HepG2 (cell line): ENCODE measurements around the gene SCART1. TPM values are rescaled to one million over a fixed set of nuclear protein-coding genes. Genes with fewer than 3 reads are reported as not detected.

Experiments used
- ATAC-seq: fragments of 200-7000 bp; cut with Tn5 transposase; 3 replicates; pipeline ENCODE4 v1.9.1; 2020; ENCODE audit warnings: mild to moderate bottlenecking, moderate library complexity
- BruUV-seq: library from RNA; stranded (reverse); fragments of 400-500 nt; replicated peaks from 2 replicates; lab custom pipeline; 2021; lab: Mats Ljungman, UMichigan
- CTCF ChIA-PET: fragments of 300-600 bp; formaldehyde crosslinking; extraction: SDS; loops from one replicate; lab custom pipeline; 2021; ENCODE audit warnings: low total read pairs, inconsistent platforms, low intra/inter-chr PET ratio; lab: Yijun Ruan, JAX
- POLR2A ChIA-PET: fragments of 350-600 bp; sonication (Branson Sonifier 250); formaldehyde crosslinking; loops from one replicate; lab custom pipeline; 2020; ENCODE audit warnings: antibody characterized with exemption, inconsistent platforms; lab: Yijun Ruan, JAX
- DNase-seq: peaks from one replicate; pipeline ENCODE4 v3.0.0-alpha.2; 2015; ENCODE audit warnings: low spot score
- FAIRE-seq: peaks from 3 replicates; lab custom pipeline; 2011; peaks lifted over from hg19 to GRCh38; lab: Jason Lieb, UNC
- H2AFZ ChIP-seq: one replicate; pipeline ENCODE4 v1.6.1; 2011; ENCODE audit warnings: low read length, inconsistent platforms
- H3K27ac ChIP-seq: fragments of 300-600 bp; 3 replicates; pipeline ENCODE4 v1.8.0; 2011; ENCODE audit warnings: mixed run types, mild to moderate bottlenecking, mixed read lengths, low read length, inconsistent platforms; ENCODE audit not compliant: insufficient read depth; ENCODE audit errors: extremely low read length
- H3K27me3 ChIP-seq, 2 experiments: fragments of 200-600 bp in 1 of 2; 2 replicates in 1 of 2; 3 replicates in 1 of 2; pipeline versions ENCODE4 v1.6.0 to v1.8.0; 2011; ENCODE audit warnings: low read length in 2 of 2, mild to moderate bottlenecking in 2 of 2, moderate library complexity in 2 of 2, inconsistent platforms in 1 of 2; ENCODE audit not compliant: insufficient read depth in 2 of 2, control insufficient read depth in 1 of 2
- H3K36me3 ChIP-seq, 2 experiments: fragments of 200-600 bp in 1 of 2; replicated peaks in 1 of 2; 2 replicates in 1 of 2; 3 replicates in 1 of 2; pipeline versions ENCODE4 v1.5.1 to v1.8.0; 2011; ENCODE audit warnings: low read length in 2 of 2, inconsistent platforms in 1 of 2; ENCODE audit not compliant: insufficient read depth in 2 of 2, control insufficient read depth in 1 of 2
- H3K4me1 ChIP-seq: 2 replicates; pipeline ENCODE4 v1.5.1; 2012; ENCODE audit warnings: low read length, inconsistent platforms; ENCODE audit not compliant: insufficient read depth
- H3K4me2 ChIP-seq: 2 replicates; pipeline ENCODE4 v1.6.0; 2011; ENCODE audit warnings: low read depth, low read length, inconsistent platforms
- H3K4me3 ChIP-seq, 3 experiments: fragments of 200-600 bp in 1 of 3; sonication (generic), shearing (Covaris generic) in 1 of 3; replicated peaks in 1 of 3; 2 replicates each; pipeline ENCODE4 v1.5.1; 2011 to 2016; ENCODE audit warnings: low read length in 3 of 3, inconsistent platforms in 2 of 3, low read depth in 2 of 3, mild to moderate bottlenecking in 2 of 3, control low read depth in 1 of 3, mixed read lengths in 1 of 3; ENCODE audit not compliant: insufficient read depth in 1 of 3
- H3K79me2 ChIP-seq: one replicate; pipeline ENCODE4 v1.6.1; 2011; ENCODE audit warnings: low read length, inconsistent platforms; ENCODE audit not compliant: insufficient read depth
- H3K9ac ChIP-seq: 2 replicates; pipeline ENCODE4 v1.6.0; 2011; ENCODE audit warnings: mild to moderate bottlenecking, low read depth, low read length, inconsistent platforms; ENCODE audit not compliant: insufficient read depth
- H3K9me3 ChIP-seq: 2 replicates; pipeline ENCODE4 v1.5.1; 2012; ENCODE audit warnings: mild to moderate bottlenecking, low read length
- H4K20me1 ChIP-seq: 2 replicates; pipeline ENCODE4 v1.6.0; 2011; ENCODE audit warnings: inconsistent platforms, mild to moderate bottlenecking, low read length, moderate library complexity; ENCODE audit not compliant: insufficient read depth
- NR3C1 ChIP-seq: sonication (generic); formaldehyde crosslinking; IDR thresholded peaks from 2 replicates; pipeline ENCODE4 v1.4.0; 2020; ENCODE audit warnings: missing genetic modification reagents
- SP4 ChIP-seq: sonication (generic); formaldehyde crosslinking; IDR thresholded peaks from 2 replicates; pipeline ENCODE4 v1.8.1; 2023; ENCODE audit warnings: mild to moderate bottlenecking, missing genetic modification reagents
- ZHX2 ChIP-seq, 2 experiments: sonication (generic) in 1 of 2; formaldehyde crosslinking in 1 of 2; IDR thresholded peaks; 2 replicates each; pipeline versions ENCODE4 v1.6.1 to v1.9.0; 2014 to 2022; ENCODE audit warnings: antibody characterized with exemption in 1 of 2, borderline replicate concordance in 1 of 2, inconsistent platforms in 1 of 2, low read depth in 1 of 2, missing genetic modification reagents in 1 of 2
- ZNF33B ChIP-seq: sonication (generic); formaldehyde crosslinking; IDR thresholded peaks from 2 replicates; pipeline ENCODE4 v1.5.1; 2020; ENCODE audit warnings: mild to moderate bottlenecking, missing genetic modification reagents
- ZNF383 ChIP-seq: sonication (generic); formaldehyde crosslinking; IDR thresholded peaks from 2 replicates; pipeline ENCODE4 v1.4.0; 2020; ENCODE audit warnings: missing genetic modification reagents, mild to moderate bottlenecking, borderline replicate concordance
- ZNF431 ChIP-seq: sonication (generic); formaldehyde crosslinking; IDR thresholded peaks from 2 replicates; pipeline ENCODE4 v1.9.0; 2022; ENCODE audit warnings: missing genetic modification reagents, low read depth, mild to moderate bottlenecking, borderline replicate concordance
- ZNF747 ChIP-seq: sonication (generic); formaldehyde crosslinking; IDR thresholded peaks from 2 replicates; pipeline ENCODE4 v1.8.1; 2023; ENCODE audit warnings: missing genetic modification reagents, mild to moderate bottlenecking, borderline replicate concordance
- ZSCAN12 ChIP-seq: sonication (generic); formaldehyde crosslinking; IDR thresholded peaks from 2 replicates; pipeline ENCODE4 v1.9.0; 2021; ENCODE audit warnings: mild to moderate bottlenecking, missing genetic modification reagents
- WGBS: methylation state at CpG from one replicate; pipeline ENCODE4 v1.1.6; 2017; ENCODE audit warnings: low lambda C conversion rate; 5-methylcytosine and 5-hydroxymethylcytosine counted together
- in situ Hi-C: cut with HindIII; loops from 2 replicates; pipeline ENCODE4 v1.10.0; 2017; ENCODE audit warnings: low pct_unique_long_range_greater_than_20kb; ENCODE audit not compliant: extremely low pct_ligation_motif_present
- intact Hi-C: fragments of 100-400 bp; cut with micrococcal nuclease; formaldehyde crosslinking; loops from one replicate; pipeline ENCODE4 v1.10.0; 2022; ENCODE audit not compliant: unreplicated experiment
- polyA plus RNA-seq, 8 experiments: library from polyadenylated mRNA; depleted of rRNA in 3 of 8; stranded (reverse) in 7 of 8; unstranded in 1 of 8; fragments of >200 nt; fragmentation: Illumina TruSeq in 4 of 8; extraction: Trizol in 4 of 8; gene quantifications; 2 replicates each; pipeline versions ENCODE4 v1.2.1 to v1.2.3, GENCODE V29; 2011 to 2016; ENCODE audit warnings: low read depth in 4 of 8, missing spikeins in 1 of 8, mixed read lengths in 1 of 8; ENCODE audit not compliant: insufficient read depth in 1 of 8
- total RNA-seq, 5 experiments: library from RNA; depleted of rRNA; stranded (reverse); fragments of >200 nt; fragmentation: Illumina TruSeq; extraction: Trizol; gene quantifications; 2 replicates each; pipeline ENCODE4 v1.2.3, GENCODE V29; 2016; ENCODE audit warnings: low read depth in 1 of 5
- TF ChIP-seq, protein P1 (sequence below): sonication (generic); formaldehyde crosslinking; IDR thresholded peaks from 2 replicates; pipeline ENCODE4 v1.9.0; 2021; ENCODE audit warnings: missing genetic modification reagents, mild to moderate bottlenecking, borderline replicate concordance
- TF ChIP-seq, protein P2 (sequence below): sonication (generic); formaldehyde crosslinking; conservative IDR thresholded peaks from 2 replicates; pipeline ENCODE4 v1.8.0; 2022; ENCODE audit warnings: missing genetic modification reagents

Gene SCART1
- total and polyA plus RNA-seq, 2 of the 13 experiments (the other 11 are each of a cell fraction or from before 2014, with no cell fraction given) = 0.46 to 1.1 TPM

- TF ChIP-seq ZHX2 (IDR thresholded peaks at IDR 0.05; ENCODE audit: low read depth) = no peak
- TF ChIP-seq ZHX2 (CRISPR knock-in tag; IDR thresholded peaks at IDR 0.05; ENCODE audit: borderline replicate concordance) = no peak
- no peak for TF ChIP-seq ZNF747 (CRISPR knock-in tag)
Observed at GRCh38 chr10:133438711-133439273, 15.0 kb upstream of the SCART1 start (continued).

GRCh38 chr10:133439517-133440461 lies 14.0 kb upstream of the SCART1 start:
- no peak overlapping the region for H3K4me3 ChIP-seq
- in situ Hi-C loops = no loop called here
- no peaks in the 10 kb centered on the region for H3K27me3 ChIP-seq
- DNase-seq = no peak
- ChIA-PET POLR2A (no interaction called here), CTCF (interaction anchor here (1.7 to 2.7 kb wide), 2 partner anchors 58 to 80 kb away, joined by 4 to 10 read pairs; no protein-coding TSS in a partner anchor)
- H3K9me3 ChIP-seq = no peaks in the 10 kb centered on the region
- no peaks in the 10 kb centered on the region for H3K4me1 ChIP-seq
- no peak overlapping the region for H3K9ac ChIP-seq
- no peaks in the 10 kb centered on the region for H3K36me3 ChIP-seq
- no peaks in the 10 kb centered on the region for H3K79me2 ChIP-seq
- BruUV-seq = no TSS peak
- intact Hi-C loops = loop anchor here (2.0 kb wide), 1 partner anchor 169 kb away; no protein-coding TSS in a partner anchor
- WGBS = 57% methylated on average over 18 of the region's 25 CpGs
- no peaks in the 10 kb centered on the region for H4K20me1 ChIP-seq
- no peak; the same call in 2 of the 3 replicates for ATAC-seq
- H3K4me2 ChIP-seq = no peak overlapping the region
- no peak for FAIRE-seq
- no peak overlapping the region for H3K27ac ChIP-seq
- H2AFZ ChIP-seq = no peak overlapping the region
- no peak for TF ChIP-seq ZNF383
- no peak for TF ChIP-seq ZSCAN12 (CRISPR knock-in tag)
- no peak for TF ChIP-seq ZNF431 (CRISPR knock-in tag)
- TF ChIP-seq SP4 (CRISPR knock-in tag) = no peak
- TF ChIP-seq NR3C1 (CRISPR knock-in tag) = no peak
- TF ChIP-seq, protein P1, sequence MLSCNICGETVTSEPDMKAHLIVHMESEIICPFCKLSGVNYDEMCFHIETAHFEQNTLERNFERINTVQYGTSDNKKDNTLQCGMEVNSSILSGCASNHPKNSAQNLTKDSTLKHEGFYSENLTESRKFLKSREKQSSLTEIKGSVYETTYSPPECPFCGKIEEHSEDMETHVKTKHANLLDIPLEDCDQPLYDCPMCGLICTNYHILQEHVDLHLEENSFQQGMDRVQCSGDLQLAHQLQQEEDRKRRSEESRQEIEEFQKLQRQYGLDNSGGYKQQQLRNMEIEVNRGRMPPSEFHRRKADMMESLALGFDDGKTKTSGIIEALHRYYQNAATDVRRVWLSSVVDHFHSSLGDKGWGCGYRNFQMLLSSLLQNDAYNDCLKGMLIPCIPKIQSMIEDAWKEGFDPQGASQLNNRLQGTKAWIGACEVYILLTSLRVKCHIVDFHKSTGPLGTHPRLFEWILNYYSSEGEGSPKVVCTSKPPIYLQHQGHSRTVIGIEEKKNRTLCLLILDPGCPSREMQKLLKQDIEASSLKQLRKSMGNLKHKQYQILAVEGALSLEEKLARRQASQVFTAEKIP = no peak
- TF ChIP-seq, protein P2, sequence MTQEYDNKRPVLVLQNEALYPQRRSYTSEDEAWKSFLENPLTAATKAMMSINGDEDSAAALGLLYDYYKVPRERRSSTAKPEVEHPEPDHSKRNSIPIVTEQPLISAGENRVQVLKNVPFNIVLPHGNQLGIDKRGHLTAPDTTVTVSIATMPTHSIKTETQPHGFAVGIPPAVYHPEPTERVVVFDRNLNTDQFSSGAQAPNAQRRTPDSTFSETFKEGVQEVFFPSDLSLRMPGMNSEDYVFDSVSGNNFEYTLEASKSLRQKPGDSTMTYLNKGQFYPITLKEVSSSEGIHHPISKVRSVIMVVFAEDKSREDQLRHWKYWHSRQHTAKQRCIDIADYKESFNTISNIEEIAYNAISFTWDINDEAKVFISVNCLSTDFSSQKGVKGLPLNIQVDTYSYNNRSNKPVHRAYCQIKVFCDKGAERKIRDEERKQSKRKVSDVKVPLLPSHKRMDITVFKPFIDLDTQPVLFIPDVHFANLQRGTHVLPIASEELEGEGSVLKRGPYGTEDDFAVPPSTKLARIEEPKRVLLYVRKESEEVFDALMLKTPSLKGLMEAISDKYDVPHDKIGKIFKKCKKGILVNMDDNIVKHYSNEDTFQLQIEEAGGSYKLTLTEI (CRISPR knock-in tag) = no peak
- TF ChIP-seq ZNF33B (CRISPR knock-in tag) = no peak
